Cerebellar cortex (tissue), 1 donor: ENCODE results near the gene GNAZ.
A peak's percentile ranks its signal among the peaks of the same experiment; 100 is the strongest.
"Not testable (repeated sequence)": the region's sequence is repeated elsewhere in the genome, so short reads cannot be mapped to it uniquely, and the experiment has no call there.

ENCODE experiments used
- DNase-seq: peaks from one replicate; pipeline ENCODE4 v3.0.0-alpha.2; 2015; ENCODE audit warnings: low spot score

The GNAZ gene

DNA sequence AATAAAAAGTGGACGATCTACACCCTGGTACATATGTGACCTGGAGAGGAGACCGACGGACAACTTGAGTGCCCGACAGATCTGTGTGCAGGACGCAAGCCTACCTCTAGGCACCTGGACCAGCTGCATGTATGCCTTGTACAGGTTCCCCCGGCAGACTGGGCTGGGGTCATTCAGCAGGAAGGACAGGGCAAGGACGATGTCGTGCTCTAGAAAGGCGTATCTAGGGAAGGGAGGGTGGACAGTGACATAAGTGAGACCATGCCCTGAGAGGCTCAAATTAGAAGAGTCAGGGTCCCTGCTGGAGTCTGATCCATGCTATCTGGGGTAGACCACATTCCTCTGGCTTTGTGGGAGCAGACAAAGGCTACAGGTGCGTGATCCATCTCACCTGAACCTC lies 63.6 kb downstream of the GNAZ start:
- no peak for DNase-seq

GRCh38 chr22:23136991-23137390 lies 66.7 kb downstream of the GNAZ start:
- not testable (repeated sequence) for DNase-seq

GRCh38 chr22:23137468-23137867 lies 67.1 kb downstream of the GNAZ start:
- DNase-seq, result no peak

DNA sequence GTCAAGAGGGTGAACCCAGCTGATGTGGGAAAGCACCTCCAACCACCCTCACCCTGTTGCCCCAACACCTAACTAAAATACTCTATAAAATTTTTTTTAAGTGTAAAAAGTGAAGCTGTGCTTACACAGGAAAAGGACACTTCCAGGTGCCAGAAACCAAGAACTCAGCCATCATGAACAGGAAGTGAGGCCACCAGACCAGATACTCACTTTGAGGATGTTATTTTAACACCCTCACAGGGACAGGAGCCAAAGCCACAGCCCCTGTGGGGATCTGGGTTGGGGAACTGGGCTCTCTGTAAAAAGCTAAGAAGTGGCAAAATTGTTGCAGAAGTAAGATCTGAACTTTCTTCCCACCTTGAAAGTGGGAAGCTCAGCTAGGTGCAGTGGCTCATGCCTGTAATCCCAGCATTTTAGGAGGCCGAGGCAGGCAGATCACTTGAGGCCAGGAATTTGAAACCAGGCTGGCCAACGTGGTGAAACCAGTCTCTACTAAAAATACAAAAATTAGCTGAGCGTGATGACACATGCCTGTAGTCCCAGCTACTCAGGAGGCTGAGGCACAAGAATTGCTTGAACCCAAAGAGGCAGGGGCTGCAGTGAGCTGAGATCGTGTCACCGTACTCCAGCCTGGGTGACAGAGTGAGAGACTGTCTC lies 67.7 kb downstream of the GNAZ start:
- no peak for DNase-seq

- no peak for DNase-seq
Measured at GRCh38 chr22:23138584-23139435, 68.5 kb downstream of the GNAZ start.

DNA sequence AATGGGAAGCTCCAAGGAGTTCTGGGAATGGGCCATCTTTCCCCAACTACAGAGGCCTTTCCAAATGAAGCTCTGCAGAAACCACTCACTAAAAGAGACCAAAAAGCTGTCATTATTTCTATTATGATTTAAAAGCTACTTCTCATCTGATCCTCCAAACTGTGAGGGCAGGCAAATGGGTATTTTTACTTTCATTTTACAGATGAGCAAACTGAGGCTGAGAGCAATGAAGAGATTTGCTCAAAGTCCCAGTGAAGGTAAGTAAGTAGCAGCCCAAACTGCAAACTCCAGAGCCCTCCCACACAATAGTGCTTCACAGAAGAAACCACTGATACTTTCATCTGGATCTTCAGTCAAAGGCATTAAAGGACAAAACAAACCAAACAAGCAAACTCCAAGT lies 70.1 kb downstream of the GNAZ start:
- no peak for DNase-seq

DNA sequence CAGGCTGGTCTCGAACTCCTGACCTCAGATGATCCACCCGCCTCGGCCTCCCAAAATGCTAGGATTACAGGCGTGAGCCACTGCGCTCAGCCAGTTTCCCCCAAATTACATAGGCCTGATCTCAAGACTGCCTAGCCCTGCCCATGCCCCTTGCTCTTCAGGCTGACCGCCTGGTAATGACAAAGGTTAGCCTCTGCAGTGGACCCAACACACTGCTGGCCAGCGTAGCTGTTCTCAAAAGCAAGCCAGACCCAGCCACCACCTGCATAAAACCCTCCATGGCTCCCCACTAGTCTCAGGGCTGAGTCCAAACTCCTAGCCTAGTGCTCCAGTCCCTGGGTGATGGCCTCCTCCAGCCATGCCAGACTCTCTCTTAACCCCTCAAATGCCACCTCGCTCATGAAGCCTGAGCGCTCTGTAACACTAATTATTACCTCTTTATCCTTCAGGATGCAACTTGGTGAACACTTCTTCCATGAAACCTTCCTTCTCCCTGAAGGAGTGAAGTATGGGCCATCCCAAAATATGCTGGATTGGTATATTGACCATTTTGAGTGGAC lies 72.3 kb downstream of the GNAZ start:
- no peak for DNase-seq

DNA sequence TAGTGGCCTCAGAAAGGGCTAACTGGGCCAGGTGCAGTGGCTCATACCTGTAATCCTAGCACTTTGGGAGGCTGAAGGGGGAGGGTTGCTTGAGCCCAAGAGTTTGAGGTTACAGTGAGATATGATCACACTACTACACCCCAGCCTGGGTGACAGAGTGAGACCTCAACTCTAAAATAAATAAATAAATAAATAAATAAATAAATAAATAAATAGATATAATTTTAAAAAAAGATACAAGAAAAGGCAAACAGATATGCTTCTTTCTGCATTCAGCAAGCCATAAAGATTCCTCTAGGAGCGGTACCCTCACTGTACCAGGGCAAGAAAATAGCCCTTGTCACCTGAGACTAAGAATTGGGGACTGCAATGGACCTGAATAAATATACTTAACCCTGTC lies 72.8 kb downstream of the GNAZ start:
- no peak for DNase-seq

DNA sequence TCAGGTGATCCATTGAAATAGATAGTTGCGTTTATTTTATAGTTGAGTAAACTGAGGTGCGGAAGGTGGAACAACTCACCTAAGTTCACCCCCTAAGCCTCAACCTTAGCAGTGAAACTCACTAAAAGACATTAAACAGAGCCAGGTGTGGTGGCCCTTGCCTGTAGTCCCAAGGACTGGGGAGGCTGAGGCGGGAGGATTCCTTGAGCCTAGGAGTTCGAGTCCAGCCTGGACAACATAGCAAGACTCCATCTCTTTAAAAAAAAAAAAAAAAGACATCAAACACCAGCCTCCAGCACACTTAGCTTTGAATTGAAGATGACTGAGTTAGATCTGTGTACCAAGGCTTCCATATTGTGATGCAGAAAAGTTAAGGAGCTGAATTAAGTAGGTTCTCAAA lies 74.1 kb downstream of the GNAZ start:
- DNase-seq, result no peak

GRCh38 chr22:23144932-23145877 lies 74.9 kb downstream of the GNAZ start, which contains the start of gene RAB36:
Gene RAB36, plus strand, starts transcription at chr22:23145477. Its CDS starts 1,140 bp downstream, at chr22:23146617.
- DNase-seq, result peak; percentile 99

GRCh38 chr22:23145878-23146470 lies 75.7 kb downstream of the GNAZ start:
- DNase-seq, result no peak

GRCh38 chr22:23146478-23147205 lies 76.3 kb downstream of the GNAZ start:
- no peak for DNase-seq

DNA sequence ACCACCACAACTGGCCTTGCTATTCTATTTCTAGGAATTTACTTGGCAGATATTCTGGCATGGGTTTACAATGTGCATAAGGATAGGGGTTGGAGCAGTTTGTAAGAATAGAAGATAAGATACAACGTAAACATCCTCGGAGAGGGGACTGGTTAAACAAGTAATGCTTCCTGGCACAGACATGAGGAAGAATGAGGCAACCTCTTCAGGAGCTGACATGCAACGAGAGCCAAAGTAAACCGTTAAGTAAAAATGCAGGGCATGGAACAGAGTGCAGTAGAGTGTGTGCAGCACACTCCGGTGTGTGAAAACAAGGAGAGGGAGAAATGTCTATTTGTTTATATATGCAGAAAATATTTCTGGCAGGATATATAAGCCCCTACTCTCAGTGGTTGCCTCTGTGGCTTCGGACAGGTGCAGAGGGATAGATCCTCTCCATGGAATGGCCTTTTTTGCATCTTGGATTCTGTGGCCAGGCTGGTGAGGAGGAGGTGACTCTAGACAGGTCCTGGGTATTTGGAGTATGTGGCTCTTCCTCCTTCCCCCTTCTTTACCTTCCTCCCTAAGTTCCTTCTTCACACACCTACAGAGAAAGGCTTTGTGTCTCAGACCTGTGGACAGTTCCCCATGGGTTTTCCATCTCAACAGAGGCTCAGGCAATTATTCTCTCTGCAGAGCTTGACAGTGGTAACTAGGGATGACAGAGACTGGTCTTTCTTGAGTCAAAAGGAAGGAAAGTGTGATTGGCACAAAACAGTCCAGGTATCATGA lies 77.5 kb downstream of the GNAZ start:
- DNase-seq, result no peak

- no peak for DNase-seq
Measured at GRCh38 chr22:23149743-23150238, 79.5 kb downstream of the GNAZ start.

DNA sequence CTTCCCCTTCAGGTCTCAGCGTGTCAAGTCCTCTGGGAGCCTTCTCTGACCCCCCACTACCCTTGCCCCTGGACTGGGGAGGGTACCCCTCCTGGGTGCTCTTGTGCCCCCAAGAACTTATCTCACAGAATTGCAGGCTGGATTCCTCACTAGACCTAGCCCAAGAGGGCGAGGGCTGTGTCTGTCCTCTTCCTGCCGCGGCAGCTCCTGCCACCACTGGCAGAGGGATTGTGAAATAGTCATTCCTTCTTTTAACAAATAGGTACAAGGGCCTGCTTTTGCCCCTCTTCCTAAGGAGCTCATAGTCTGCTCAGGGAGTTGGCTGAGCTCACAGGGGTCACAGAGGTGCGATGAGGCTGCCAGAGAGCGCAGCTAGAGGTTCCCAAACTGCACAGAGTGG lies 80.4 kb downstream of the GNAZ start:
- DNase-seq, result no peak

DNA sequence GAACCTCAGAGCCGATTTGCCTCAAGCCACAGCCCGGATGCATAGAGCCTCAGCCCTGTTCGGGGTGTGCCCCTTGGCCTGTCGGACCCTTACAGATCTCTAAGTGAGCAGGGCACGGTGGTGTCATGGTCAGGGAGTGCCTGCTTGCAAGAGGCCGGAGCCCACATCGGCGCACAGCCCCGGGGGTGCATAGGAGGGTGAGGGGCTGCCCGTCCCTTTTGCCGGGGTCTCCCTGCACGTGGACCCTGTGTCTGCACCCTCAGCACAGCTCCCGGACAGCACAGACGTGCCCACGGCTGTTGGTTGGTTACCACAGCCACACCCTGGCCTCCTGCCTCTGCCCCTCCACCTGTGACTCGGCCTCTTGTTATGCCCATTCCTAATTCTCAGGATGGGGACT lies 81.5 kb downstream of the GNAZ start:
- no peak for DNase-seq

GRCh38 chr22:23152238-23153114 lies 82.2 kb downstream of the GNAZ start:
- DNase-seq, result no peak

DNA sequence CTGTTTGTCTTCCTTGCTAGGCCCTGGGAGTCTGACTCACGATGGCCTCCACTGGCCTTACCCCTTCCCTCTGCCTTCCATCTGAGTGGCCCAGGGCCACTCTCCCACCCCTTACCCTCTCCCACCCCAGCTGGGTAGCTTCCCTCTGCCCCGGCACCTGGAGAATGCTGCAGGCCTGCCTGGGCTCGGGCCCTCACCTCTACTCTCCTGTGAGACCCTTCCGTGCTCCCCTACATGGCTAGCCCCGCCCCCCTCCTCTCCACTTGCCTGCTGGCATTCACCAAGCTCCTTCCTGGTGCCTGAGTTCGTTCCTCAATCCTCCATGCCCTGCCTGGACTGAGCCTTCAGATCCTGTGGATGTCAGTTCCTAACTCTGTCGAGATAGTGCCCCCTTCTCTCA lies 83.7 kb downstream of the GNAZ start:
- DNase-seq, result no peak

DNA sequence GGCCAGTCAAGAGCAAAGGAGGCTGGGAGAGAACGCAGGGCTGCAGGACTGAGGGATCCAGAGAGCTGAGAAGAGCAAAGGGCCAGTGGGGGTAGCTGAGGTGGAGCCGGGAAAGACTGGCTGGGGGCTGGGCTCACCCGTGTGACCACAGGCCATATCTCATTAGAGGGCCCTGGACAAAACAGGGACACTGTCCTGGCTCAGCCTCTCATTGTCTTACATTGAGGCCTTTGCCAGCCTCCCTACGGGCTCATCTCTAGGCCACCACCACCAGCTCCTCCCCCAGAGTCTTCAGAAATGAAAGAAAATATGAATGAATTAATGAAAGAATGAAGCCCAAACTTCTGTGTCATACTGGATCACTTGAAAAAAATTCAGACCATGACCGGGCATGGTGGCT lies 84.1 kb downstream of the GNAZ start:
- no peak for DNase-seq
